RWPE2 (cell line): ENCODE results near the gene DLG1.

Experiments used
- ATAC-seq: fragments of 200-7000 bp; cut with Tn5 transposase; 3 replicates; pipeline ENCODE4 v1.9.1; 2021; ENCODE audit warnings: low read depth
- DNase-seq: peaks from one replicate; pipeline ENCODE4 v3.0.0-alpha.2; 2020; ENCODE audit warnings: low spot score
- H3K27ac ChIP-seq: fragments of 450-650 bp; 2 replicates; pipeline ENCODE4 v1.5.1; 2017; ENCODE audit warnings: mild to moderate bottlenecking; ENCODE audit not compliant: poor library complexity, severe bottlenecking
- H3K27me3 ChIP-seq: fragments of 250-450 bp; sonication (Bioruptor Pico); 2 replicates; pipeline ENCODE4 v1.5.1; 2021; ENCODE audit warnings: mild to moderate bottlenecking, moderate library complexity; ENCODE audit not compliant: insufficient read depth, poor library complexity, severe bottlenecking
- H3K36me3 ChIP-seq: fragments of 250-450 bp; sonication (Bioruptor Pico); 2 replicates; pipeline ENCODE4 v1.5.1; 2020; ENCODE audit warnings: low read depth, mild to moderate bottlenecking, moderate library complexity
- H3K4me1 ChIP-seq: fragments of 250-450 bp; sonication (Bioruptor Pico); 2 replicates; pipeline ENCODE4 v1.5.1; 2021; ENCODE audit warnings: mild to moderate bottlenecking, moderate library complexity; ENCODE audit not compliant: insufficient read depth, poor library complexity, severe bottlenecking
- H3K4me3 ChIP-seq: fragments of 250-450 bp; sonication (Bioruptor Pico); 2 replicates; pipeline ENCODE4 v1.5.1; 2021; ENCODE audit warnings: mild to moderate bottlenecking, moderate library complexity; ENCODE audit not compliant: severe bottlenecking
- H3K9me3 ChIP-seq: fragments of 250-450 bp; sonication (Bioruptor Pico); 2 replicates; pipeline ENCODE4 v1.5.1; 2021; ENCODE audit warnings: mild to moderate bottlenecking, moderate library complexity; ENCODE audit not compliant: severe bottlenecking
- CTCF ChIP-seq: fragments of 450-650 bp; IDR thresholded peaks from one replicate; pipeline ENCODE4 v1.5.1; 2017; ENCODE audit warnings: mild to moderate bottlenecking, moderate library complexity; ENCODE audit not compliant: poor library complexity, severe bottlenecking

Gene DLG1

DNA sequence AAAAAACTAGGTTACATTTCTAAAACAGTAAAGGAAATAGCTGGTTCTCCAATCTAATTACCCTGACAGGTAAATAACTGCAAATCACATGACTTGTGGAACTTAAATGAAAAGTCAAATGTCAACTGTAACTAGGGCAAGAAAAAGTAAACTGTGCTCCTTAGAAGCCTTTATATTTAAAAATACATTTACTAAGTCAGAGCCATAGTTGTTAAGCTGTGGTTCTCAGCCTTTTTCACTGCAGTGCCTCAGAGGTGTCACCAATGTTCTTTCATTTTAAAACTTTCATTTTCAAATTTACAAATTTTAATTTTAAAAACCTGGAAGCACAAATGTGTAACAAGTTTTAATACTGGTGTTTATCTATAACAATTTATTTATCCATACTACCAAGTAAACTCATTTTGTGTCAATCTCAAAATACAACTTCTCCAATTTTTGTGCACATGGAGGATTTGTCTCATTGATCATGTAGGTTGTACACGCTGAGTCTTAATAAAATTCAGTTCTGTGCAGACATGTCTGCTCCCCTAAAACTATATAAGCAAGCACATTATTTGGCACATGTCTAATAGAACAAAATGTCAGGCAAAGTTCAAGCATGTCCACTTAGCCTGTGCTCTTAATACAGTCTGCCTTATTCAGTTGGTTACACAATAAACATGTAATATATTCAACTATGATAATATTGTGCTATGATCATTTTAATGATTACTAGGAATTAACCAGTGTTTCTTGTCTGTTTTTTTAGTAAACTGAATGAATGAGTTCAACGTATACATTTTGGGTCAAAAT, 70.4 kb downstream of the DLG1 start:
- Histone ChIP-seq H3K27ac (no peak overlapping the region), H3K4me1 (peaks cover 32% of the 10 kb centered on the region), H3K9me3 (no peaks in the 10 kb centered on the region), H3K27me3 (no peaks in the 10 kb centered on the region), H3K4me3 (no peak overlapping the region), H3K36me3 (peaks cover 8% of the 10 kb centered on the region)
- DNase-seq (no peak), ATAC-seq (no peak)
- no peak for TF ChIP-seq CTCF

DNA sequence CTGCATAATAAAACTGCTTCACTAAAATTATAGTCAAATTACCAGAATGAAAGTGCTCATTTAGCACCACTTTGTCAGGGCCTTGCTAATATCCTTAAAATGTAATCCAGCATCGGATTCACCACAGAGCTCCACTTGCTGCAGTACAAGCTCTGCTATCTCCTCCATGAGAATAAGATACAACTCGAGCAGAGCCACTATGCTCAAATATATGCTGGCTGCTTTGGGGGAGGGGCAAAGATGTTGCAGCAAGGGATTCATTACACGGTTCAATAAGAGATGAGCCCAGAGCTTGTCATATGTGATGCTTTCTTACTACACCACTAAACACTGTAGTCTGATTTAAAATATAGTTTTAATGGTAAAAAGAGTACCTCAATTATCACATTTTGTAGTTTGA, 72.2 kb downstream of the DLG1 start:
- Histone ChIP-seq H3K4me3 (no peak overlapping the region), H3K27me3 (no peaks in the 10 kb centered on the region), H3K9me3 (no peaks in the 10 kb centered on the region), H3K4me1 (peaks cover 39% of the 10 kb centered on the region), H3K36me3 (peaks cover 11% of the 10 kb centered on the region), H3K27ac (no peak overlapping the region)
- DNase-seq (no peak), ATAC-seq (no peak)
- TF ChIP-seq CTCF: no peak

GRCh38 chr3:197225579-197225978, 72.8 kb downstream of the DLG1 start:
- Histone ChIP-seq H3K36me3 (peaks cover 11% of the 10 kb centered on the region), H3K27ac (no peak overlapping the region), H3K9me3 (no peaks in the 10 kb centered on the region), H3K27me3 (no peaks in the 10 kb centered on the region), H3K4me3 (no peak overlapping the region), H3K4me1 (peaks cover 45% of the 10 kb centered on the region)
- DNase-seq (no peak), ATAC-seq (no peak)
- no peak for TF ChIP-seq CTCF

DNA sequence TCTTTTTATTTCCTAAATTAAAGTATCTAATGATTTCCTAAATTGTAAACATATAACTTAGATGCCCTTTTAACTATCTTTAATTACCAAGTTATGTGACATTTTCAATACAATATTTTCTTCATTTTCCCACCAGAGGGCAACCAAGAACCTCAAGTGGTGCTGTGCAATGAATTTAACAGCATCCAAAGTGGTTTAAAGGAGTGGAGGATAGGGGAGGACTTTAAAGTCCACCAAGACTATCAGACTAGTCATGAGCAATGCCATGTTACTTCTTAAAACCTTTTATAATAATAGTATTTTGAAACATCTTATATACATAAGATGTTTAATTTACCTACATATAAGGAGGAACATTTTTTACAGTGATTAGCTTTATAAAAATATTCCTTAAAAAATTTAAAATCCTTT, 74.4 kb downstream of the DLG1 start:
- Histone ChIP-seq H3K4me3 (no peak overlapping the region), H3K9me3 (no peaks in the 10 kb centered on the region), H3K27me3 (no peaks in the 10 kb centered on the region), H3K36me3 (peaks cover 10% of the 10 kb centered on the region; the same call in 1 of the 2 replicates), H3K4me1 (peaks cover 45% of the 10 kb centered on the region), H3K27ac (no peak overlapping the region)
- peak; percentile 77; the same call in 2 of the 3 replicates for ATAC-seq
- TF ChIP-seq CTCF: peak; percentile 87
- DNase-seq: no peak

DNA sequence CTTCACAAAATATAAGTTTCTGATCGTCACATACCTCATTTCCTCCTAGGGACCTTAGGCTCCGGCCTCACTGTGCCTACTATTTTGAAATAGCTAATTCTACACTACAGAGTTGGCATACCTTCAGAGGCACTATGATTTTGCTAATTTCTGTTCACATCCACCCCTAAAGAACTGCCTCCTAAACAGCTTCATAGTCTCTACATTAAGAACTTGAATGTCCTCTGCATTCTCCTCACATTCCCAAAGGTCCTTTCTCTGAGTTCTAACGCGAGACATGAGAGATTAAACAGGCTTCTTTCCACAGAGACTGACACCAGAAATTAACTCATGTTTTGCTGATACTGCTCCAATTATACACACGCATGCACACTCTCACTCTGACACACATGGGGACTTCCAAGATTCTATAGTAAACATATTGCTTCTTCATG, 75.5 kb downstream of the DLG1 start:
- no peak overlapping the region for H3K27ac ChIP-seq
- H3K36me3 ChIP-seq: peaks cover 11% of the 10 kb centered on the region
- TF ChIP-seq CTCF: no peak
- ATAC-seq (no peak), DNase-seq (no peak)
- no peak overlapping the region for H3K4me3 ChIP-seq
- no peaks in the 10 kb centered on the region for H3K9me3 ChIP-seq
- H3K27me3 ChIP-seq: no peaks in the 10 kb centered on the region
- peaks cover 35% of the 10 kb centered on the region for H3K4me1 ChIP-seq
